HTERT RPE-1 (cell line): ENCODE measurements around the gene HLA-DPB1.

ENCODE experiments used
- in situ Hi-C: fragments of 300-500 bp; cut with MboI; formaldehyde crosslinking; loops from 4 replicates; pipeline ENCODE4 v1.14.3; 2020; ENCODE audit warnings: low sequenced_read_pairs

The HLA-DPB1 gene

GRCh38 chr6:33070909-33071308 lies 4.9 kb upstream of the HLA-DPB1 start:
- in situ Hi-C loops, result no loop called here

GRCh38 chr6:33071569-33071968 lies 4.2 kb upstream of the HLA-DPB1 start:
- in situ Hi-C loops, result no loop called here

GRCh38 chr6:33072508-33073100 lies 3.2 kb upstream of the HLA-DPB1 start:
- in situ Hi-C loops, result no loop called here

GRCh38 chr6:33073431-33073871 lies 2.3 kb upstream of the HLA-DPB1 start, which contains the start of gene HLA-DPA1:
HLA-DPA1 (minus strand) TSS chr6:33073649.
- in situ Hi-C loops, result no loop called here

DNA sequence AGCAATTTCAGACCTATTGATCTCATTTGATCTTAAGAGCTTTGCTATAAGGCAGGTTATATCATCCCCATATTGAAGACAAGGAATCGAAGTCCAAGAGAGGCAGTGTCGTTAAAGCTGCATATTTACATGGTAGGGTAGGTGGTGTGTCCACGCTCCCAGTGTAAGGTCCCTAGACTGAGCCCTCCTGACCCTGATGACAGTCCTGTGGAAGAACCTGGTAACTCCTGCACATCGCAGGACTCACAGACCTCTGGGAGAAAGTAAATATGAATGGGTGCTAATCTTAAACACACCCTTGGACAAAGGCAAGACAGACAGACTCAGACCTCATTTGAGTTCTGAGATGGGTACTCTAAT lies 602 bp upstream of the HLA-DPB1 start:
- in situ Hi-C loops, result no loop called here

DNA sequence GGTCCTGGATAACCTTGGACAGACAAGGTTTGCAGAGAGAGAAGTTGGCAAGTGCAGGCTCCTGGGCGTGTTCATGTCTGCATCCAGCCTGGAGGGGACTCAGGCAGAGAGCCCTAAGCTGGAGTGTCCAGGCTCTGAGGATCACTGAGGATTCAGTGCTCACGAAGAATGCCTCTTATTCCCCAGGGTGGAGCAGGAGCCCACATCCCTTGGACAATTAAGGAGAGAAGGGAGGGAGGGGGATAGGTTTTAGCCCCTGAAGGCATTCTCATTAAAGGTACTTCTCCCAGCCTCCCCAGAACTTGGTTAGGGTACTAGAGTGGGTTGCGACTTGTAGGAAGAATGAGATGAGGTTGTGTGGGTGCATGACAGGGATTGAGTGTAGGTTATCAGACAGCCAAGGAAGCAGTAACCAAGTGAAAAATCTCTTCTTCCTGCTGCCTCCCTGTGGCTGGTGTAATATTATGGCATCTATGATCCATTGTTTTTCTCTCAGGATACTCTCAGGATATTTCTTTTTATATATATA lies 680 bp downstream of the HLA-DPB1 start:
- in situ Hi-C loops, result no loop called here

- in situ Hi-C loops, result no loop called here
Observed at GRCh38 chr6:33077908-33078307, 2.1 kb downstream of the HLA-DPB1 start.

GRCh38 chr6:33078442-33078841 lies 2.7 kb downstream of the HLA-DPB1 start:
- in situ Hi-C loops, result no loop called here

DNA sequence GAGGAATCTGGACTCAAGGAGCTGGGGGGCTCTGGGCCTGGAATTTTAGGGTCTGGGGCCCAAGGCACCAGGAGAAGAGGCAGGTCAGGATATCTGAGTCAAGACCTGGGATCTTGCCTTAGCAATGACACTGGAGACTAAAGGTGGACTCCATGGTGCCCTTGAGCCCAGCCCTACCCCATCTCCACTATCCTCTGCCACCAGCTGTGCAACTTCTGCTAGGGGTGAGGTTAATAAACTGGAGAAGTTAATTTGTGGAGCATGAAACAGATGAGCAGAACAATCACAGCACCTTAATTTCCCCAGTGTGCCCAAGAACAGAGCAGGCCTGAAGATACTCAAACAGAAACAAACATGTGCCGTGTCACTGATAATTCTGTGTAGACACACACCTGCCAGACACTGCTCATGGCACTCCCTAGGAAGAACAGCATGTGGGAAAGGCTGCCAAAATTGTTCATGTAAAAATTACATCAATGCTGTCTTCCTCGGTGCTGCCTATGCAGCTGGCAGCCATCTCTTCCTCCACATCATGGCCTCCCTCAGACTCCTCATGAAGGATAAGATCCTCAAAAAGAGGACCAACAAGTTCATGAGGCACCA lies 3.2 kb downstream of the HLA-DPB1 start:
- in situ Hi-C loops, result no loop called here

DNA sequence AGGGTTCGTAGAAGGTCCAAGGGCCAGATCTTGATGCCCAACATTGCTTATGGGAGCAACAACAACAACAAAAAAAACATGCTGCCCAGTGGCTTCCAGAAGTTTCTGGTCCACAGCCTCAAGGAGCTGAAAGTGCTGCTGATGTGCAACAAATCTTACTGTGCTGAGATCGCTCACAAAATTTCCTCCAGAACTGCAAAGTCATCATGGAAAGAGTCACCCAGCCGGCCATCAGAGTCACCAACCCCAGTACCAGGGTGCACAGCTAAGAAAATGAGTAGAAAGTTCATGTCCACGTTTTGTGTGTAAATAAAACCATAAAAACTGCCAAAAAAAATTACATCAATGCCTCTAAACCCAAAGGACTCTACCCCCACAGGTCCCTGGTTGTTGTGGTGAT lies 3.8 kb downstream of the HLA-DPB1 start:
- in situ Hi-C loops, result no loop called here

DNA sequence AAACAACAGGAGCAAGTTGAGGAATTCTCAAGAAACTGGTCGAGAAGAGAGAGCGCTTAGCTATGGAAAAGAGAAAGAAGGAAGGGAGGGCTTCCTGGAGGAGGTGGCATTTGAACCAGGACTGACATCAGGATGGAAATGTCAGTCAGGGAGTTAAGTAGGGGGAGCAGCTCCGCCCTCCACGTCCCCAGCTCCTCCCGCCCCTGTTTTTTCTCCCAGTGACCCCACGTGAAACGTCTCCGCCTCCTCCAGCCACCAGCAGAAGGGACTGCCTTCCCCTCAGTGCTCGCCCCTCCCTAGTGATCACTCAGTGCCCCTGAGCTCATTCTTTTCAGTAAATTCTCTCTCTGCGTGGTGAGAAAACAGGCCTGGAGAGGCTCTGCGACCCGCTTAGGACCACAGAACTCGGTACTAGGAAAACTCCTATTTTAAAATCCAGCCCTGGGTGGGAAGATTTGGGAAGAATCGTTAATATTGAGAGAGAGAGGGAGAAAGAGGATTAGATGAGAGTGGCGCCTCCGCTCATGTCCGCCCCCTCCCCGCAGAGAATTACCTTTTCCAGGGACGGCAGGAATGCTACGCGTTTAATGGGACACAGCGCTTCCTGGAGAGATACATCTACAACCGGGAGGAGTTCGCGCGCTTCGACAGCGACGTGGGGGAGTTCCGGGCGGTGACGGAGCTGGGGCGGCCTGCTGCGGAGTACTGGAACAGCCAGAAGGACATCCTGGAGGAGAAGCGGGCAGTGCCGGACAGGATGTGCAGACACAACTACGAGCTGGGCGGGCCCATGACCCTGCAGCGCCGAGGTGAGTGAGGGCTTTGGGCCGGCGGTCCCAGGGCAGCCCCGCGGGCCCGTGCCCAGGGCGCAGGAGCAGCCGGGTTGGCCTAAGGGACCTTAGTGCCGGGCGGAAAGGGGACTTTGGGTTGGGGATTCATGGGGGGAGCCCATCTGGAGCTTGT lies 4.6 kb downstream of the HLA-DPB1 start:
- in situ Hi-C loops, result no loop called here

DNA sequence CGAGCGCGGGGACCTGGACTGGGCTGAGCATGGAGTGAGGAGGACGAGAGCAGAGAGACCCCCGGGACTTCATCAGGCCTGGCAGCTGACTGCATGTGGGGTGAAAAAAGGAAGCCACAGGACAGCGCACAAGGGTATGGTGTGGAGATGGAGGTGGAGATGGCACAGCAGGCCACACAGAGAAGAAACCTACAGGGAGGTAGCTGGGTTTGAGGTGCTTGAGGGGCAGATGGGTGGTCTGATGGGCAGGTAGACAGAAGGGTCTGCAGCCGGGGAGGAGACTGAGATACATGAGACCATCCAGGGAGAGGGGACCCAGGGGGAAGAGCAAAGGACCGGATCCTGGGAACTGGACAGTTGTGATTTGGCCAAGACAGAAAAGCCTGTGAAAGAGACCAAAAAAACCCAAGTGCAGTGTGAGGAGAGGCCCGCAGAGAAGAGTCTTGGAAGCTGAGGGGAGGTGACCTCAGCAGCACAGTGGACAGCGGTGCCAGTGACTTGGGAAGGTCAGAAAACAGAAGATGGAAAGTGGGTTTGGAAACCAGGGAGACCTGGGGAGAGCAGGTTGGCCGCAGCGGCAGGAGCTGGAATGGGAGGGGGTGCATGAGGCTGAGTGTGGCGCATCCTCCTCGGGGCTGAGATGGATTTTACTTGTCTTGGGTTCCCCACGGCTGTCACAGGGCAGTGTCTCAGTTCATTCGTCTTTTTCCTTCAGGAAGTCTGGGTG lies 5.5 kb downstream of the HLA-DPB1 start:
- in situ Hi-C loops, result no loop called here

- in situ Hi-C loops, result no loop called here
Observed at GRCh38 chr6:33082702-33083101, 6.9 kb downstream of the HLA-DPB1 start.

DNA sequence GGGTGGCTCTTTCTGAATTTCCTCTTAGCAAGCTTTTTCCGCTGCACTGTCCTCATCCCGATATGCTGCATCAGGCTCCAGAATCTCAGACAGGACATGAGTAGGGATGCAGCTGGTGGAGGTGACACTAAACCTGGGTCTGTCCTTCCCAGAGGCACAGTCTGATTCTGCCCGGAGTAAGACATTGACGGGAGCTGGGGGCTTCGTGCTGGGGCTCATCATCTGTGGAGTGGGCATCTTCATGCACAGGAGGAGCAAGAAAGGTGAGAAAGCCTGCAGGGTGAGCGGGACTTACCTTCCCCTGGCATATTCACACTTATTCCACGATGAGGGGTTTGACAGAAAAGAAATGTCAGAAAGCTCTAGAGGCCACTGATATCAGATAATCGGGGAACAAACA lies 9.8 kb downstream of the HLA-DPB1 start:
- in situ Hi-C loops, result no loop called here

DNA sequence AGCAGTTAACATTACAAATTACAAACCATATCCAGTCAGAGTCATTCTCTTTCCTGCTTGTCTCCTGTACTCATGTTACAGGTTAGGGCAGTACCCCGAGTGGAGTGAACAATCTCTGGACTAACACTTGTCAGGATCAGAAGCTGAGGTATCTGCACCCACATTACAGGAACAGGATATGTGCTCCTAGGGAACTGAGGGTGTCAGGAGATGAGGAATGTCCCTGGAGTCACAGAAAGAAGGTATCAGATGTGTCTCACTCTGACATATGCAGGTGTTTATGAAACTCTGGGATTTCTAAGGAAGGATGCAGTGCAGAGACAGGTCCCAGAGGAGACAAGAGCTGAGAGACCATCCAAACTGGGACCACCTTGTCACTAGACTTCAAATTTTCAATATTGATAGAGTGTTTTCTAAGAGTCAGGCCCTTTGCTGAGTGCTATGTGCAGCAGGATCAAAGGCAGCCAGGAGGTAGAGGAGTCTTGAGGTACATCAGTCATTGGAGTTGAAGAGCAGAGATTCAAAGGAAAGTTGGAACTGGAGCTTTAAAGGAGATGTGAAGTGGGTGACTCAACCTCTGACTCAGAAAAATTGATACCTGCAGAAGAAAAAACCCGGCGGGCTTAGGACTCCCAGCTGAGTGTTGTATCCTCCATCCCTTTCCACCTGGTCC lies 12.6 kb downstream of the HLA-DPB1 start:
- in situ Hi-C loops, result no loop called here

- in situ Hi-C loops, result no loop called here
Observed at GRCh38 chr6:33088931-33089620, 13.3 kb downstream of the HLA-DPB1 start.

GRCh38 chr6:33091957-33092356 lies 16.2 kb downstream of the HLA-DPB1 start:
- in situ Hi-C loops, result no loop called here

- in situ Hi-C loops, result no loop called here
Observed at GRCh38 chr6:33092385-33092784, 16.6 kb downstream of the HLA-DPB1 start.

DNA sequence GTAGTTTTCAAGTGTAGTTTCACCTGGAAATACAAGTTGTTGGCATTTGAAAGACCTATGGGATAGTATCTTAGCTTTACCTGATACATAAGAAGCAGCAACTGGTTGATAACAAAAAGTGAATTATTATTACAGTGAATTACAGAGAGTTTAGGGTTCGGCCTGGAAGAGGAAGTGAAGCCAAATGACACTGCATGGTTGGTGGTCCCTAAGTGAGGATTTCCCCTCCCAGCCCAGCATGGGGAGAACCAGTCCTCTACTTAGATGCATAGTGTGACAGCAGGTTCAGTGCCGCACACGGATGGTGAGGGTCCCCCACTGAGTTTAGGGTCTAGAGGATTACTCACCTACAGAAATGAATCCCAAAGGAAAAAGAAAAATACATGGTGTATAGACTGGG lies 18.1 kb downstream of the HLA-DPB1 start:
- in situ Hi-C loops, result no loop called here

DNA sequence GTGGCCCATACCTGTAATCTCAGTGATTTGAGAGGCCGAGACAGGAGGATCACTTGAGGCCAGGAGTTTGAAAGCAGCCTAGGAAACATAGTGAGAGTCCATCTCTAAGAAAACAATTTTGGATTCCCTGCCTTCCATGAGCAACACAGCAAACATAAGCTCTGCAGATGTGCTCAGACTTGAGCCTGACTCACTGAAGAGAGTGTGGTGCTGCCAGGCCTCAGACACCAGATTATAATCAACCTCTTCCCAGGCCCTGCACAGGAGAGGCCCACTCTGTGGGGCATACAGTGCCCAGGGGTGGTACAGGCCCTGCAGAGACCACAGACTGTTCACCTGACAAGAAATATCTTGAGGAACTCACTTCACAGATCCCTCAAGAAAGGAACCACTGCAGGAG lies 19.9 kb downstream of the HLA-DPB1 start:
- in situ Hi-C loops, result no loop called here
